ENCODE results near the gene KSR2.

DNA sequence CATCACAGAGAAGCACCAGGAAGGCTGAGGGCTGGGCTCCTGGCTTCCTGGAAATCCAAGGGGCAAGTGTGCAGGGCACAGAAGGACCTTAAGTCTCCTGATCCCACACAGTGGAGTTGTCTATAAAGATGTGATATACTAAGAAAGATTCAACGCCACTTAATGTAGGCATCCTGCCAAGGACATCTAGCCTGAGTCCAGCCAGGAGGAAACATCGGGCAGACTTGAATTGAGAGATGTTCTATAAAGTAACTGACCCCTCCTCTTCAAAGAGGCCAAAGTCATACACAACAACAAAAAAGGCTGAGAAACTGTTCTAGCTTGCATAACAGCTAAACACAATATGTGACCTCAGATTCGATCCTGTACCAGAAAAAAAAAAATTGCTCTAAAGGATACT is 307.9 kb downstream of the KSR2 start:
- TF ChIP-seq, protein P1, sequence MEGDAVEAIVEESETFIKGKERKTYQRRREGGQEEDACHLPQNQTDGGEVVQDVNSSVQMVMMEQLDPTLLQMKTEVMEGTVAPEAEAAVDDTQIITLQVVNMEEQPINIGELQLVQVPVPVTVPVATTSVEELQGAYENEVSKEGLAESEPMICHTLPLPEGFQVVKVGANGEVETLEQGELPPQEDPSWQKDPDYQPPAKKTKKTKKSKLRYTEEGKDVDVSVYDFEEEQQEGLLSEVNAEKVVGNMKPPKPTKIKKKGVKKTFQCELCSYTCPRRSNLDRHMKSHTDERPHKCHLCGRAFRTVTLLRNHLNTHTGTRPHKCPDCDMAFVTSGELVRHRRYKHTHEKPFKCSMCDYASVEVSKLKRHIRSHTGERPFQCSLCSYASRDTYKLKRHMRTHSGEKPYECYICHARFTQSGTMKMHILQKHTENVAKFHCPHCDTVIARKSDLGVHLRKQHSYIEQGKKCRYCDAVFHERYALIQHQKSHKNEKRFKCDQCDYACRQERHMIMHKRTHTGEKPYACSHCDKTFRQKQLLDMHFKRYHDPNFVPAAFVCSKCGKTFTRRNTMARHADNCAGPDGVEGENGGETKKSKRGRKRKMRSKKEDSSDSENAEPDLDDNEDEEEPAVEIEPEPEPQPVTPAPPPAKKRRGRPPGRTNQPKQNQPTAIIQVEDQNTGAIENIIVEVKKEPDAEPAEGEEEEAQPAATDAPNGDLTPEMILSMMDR (IDR thresholded peaks at IDR 0.05; ENCODE audit: low read depth, low read length): no peak
- no peak for TF ChIP-seq EZH2phosphoT487 (IDR thresholded peaks at IDR 0.05; ENCODE audit: low read depth)

Data from OCI-LY3 (cell line).